ENCODE measurements around the gene TNFAIP2.

GRCh38 chr14:103135333-103136260 is 12.3 kb downstream of the TNFAIP2 start:
- TF ChIP-seq POLR2A (IDR thresholded peaks at IDR 0.05) (no peak), CTCF (IDR thresholded peaks at IDR 0.05) (no peak), POLR2AphosphoS5 (IDR thresholded peaks at IDR 0.05) (no peak)

Data from breast epithelium (tissue), 3 donors.